AML-193 (cell line): ENCODE data around the gene PKN3.

Source experiments
- DNase-seq, 2 experiments: peaks; one replicate each; lab custom pipeline; 2025; lab: John Stamatoyannopoulos, UW

The PKN3 gene

DNA sequence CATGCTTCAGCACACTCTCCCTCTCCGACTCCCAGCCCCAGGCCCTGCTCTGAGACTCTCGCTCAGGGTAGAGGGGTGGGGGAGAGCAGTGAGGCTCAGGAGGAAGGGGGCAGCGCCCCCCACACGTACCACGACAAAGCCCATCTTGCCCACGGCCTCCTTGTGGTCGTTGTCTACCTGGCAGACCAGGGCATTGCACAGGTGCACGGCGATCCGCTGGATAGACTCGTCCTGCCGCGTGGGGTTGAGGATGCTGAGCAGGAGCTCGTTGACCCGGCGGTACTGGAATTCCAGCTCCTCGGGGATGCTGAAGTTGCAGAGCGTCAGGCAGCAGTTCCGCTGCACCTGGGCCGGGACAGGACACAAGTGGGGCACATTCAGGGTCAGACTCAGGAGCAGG, 40.1 kb downstream of the PKN3 start:
- DNase-seq: no peak

DNA sequence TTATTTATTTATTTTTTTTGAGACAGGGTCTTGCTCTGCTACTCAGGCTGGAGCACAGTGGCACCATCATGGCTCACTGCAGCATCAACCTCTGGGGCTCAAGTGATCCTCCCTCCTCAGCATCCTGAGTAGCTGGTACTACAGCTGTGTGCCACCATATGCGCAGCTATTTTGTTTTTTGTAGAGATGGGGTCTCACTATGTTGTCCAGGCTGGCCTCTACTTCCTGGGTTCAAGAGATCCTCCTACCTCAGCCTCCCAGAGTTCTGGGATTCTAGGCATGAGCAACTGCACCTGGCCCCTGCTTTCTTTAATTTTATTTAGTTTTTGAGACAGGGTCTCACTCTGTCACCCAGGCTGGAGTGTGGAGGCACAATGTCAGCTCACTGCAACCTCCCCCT, 41.1 kb downstream of the PKN3 start:
- no peak for DNase-seq

DNA sequence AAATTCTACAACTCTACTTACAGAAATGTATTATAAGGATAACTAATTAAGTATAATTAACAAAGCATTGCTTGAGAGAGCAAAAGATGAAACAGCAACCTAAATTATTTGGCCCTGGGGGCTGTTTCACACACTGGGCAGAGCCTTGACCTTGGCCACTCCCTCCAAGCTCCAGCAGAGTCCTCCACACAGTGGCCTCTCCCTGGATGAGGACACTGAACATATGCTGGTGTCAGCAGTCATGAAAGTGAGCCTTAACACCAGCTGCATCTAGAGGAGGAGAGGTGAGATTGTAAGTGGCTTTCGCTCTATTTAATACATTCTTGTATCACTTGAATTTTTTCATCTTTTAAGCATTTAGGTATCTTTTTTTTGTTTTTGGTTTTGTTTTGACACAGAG, 44.9 kb downstream of the PKN3 start:
- no peak for DNase-seq

DNA sequence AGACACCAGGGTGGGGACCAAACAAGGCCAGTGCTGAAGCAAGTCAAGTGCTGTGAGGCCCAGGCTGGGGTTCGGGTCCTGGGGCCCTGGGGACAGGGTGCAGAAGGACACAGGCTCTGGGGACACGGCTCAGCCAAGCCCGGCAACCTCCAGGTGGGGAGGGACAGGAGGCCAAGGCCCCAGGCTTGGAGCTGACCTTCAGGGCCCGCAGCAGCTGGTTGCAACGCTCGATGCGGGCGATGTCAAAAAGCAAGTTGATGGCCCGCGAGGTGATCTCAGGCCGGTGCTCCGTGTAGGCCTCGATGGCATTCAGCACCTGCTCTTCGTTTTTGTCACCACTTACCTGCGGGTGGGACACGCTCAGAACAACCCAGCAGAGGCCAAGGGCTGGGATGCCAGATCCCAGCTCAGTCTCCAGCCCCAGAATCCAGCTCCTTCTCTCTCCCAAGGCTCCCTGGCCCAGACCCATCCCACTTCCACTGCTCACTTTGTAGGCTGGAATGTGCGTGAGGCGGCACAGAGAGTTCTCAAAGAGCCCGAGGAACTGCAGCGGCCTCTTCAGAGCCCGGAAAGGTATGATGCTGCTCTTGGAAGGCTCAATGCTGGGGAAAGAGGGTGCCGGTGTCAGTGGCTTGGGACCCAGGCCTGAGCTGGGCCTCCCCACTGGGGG, 48.8 kb downstream of the PKN3 start:
- DNase-seq: no peak

DNA sequence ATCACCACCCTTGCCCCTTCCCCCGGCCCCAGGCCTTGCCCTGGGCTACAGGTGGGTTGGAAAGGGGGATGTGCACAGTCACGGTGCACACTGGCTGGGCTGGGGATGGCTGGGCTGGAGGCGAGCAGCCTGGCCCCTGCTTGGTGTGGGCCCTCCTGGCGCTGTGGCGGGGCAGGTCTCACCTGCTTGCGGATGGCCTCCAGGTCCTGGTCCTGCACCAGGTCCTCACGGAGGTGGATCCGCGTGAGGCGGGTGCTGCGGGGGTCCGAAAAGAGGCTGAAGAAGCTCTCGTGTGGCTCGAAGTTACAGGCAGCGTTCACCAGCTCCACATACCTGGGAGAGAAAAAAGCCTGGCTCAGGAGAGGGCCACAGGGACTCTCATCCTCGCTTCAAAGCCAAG, 51.3 kb downstream of the PKN3 start:
- no peak for DNase-seq

DNA sequence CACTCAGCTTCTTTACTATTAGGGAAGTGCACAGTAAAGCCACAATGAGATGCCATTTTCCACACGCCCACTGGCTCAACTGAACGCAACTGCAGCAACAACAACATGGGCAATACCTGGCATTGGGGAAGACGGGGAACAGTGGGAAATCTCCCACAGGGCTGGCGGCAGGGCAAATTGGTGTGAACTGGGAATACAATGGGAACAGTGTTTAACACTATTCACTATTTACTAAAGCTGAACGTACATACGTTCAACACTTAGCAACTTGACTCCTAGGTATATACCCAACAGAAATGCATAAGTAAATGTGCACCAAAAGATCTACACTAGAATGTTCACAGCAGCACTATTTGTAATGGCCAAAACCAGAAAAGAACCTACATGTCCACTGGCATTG, 55.3 kb downstream of the PKN3 start:
- DNase-seq: no peak

DNA sequence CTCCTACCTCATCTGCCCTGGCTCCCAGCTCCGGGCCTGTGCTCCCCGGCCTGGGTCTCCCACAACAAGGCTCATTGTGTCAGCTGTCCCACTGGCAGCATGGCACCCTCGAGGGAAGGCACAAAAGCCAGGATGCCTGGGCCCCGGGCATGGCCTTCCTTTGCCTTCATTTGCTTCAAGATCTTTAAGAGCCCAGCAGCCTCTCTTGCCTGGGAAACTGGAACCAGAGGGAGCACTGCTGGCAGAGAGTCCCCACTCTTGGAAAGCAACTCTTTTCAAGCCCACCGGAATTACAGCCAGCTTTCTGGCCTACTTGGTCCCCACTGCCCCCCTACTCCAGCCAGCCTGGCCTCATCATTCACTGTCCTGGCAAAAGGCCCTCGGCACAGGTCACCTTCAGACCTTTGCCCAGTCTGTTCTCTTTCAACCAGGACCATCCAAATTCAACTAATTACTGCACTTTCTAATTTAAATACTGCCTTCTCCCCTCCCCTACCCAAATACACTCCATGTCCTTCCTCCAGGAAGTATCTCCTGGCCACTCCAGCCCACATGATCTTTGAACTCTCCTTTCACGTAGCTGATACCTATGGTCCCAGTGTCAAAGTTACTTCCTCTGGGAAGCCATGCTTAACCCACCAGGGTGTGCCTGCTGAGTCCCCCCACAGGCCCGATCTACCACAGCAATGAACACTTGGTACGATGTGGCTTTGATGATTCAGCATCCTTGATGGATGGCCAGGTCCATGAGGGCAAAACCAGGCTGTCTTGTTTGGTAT, 60.6 kb downstream of the PKN3 start:
- no peak for DNase-seq

DNA sequence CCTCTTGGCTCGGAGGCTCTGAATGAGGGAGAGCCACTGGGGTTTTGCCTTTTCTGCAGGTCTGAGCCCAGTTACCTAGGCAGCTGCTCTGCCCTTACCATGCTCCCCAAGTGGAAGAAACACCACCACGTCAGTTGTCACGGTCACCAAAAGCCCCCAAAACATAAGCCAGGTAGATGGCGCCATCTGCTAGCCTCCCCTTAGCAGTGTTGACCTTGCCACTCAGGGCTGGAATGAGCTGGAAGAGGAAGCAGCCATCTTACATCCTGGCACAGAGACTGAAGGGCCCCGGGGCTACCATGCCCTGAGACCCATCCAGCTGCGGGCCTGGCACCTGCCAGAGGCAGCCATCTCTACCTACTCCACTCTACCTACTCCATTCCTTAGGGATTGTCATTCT, 62.1 kb downstream of the PKN3 start:
- no peak for DNase-seq

DNA sequence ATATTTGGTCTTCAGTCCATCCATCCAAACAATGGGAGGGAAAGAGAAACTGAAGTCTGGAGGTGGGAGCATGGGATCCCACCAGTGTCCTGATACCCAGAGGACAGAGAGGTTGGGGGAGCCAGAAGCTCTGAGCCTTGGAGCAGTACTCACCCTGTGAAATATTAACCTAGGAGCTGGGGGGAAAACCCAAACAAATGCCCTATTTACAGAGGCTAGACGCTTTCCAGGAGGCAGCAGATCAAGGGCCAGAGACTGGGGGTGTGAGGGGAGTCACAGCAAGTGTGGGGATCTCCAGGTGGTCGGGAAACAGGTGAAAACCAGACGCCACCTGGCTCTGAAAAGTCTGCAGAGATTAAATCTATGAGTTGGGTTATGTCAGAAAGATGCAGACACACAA, 63.2 kb downstream of the PKN3 start:
- DNase-seq: no peak

DNA sequence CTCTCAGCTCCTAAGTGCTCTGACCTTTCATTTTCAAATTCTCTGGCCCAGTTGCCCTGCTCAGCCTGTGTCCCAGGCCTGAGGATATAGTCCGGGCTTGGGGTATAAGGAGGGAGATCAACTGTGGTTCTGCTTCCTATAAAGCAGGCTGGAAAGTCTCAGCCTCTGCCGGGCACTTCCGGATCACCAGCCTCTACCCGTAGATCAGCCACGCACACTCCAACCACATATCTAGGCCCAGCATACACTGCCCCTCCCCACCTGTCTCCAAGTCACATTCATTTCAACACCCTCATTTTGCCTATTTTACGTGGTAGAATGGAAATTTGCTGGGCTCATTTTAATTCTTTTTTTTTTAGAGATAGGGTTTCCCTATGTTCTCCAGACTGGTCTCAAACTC, 66.3 kb downstream of the PKN3 start:
- DNase-seq: no peak
